OCI-LY7 (cell line): ENCODE measurements around the gene SLC25A45. TPM values are rescaled to one million over a fixed set of nuclear protein-coding genes. Genes with fewer than 3 reads are reported as not detected.
A peak's percentile ranks its signal among the peaks of the same experiment; 100 is the strongest.

Experiments used
- BruUV-seq: library from RNA; stranded (reverse); fragments of 400-500 nt; replicated peaks from 2 replicates; lab custom pipeline; 2021; lab: Mats Ljungman, UMichigan
- CTCF ChIA-PET: fragments of 300-600 bp; sonication (Branson Sonifier 250); formaldehyde crosslinking; loops from one replicate; lab custom pipeline; 2022; ENCODE audit warnings: antibody characterized with exemption; ENCODE audit not compliant: unreplicated experiment; lab: Charles Lee
- POLR2A ChIA-PET: fragments of 300-600 bp; sonication (Branson Sonifier 250); formaldehyde crosslinking; loops from one replicate; lab custom pipeline; 2022; ENCODE audit warnings: antibody characterized with exemption; lab: Charles Lee
- DNase-seq: peaks from one replicate; pipeline ENCODE4 v3.0.0-alpha.2; 2015; ENCODE audit warnings: low spot score
- H2AFZ ChIP-seq: fragments of 200-600 bp; sonication (generic), shearing (Covaris generic); 2 replicates; pipeline ENCODE4 v1.6.1; 2014; ENCODE audit warnings: mild to moderate bottlenecking, antibody characterized with exemption, low read length, moderate library complexity
- H3K27ac ChIP-seq: fragments of 200-600 bp; sonication (generic); 2 replicates; pipeline ENCODE4 v1.5.1; 2014; ENCODE audit warnings: mixed run types, low read depth, mild to moderate bottlenecking, moderate library complexity, low read length, inconsistent platforms; ENCODE audit not compliant: poor library complexity, severe bottlenecking
- H3K36me3 ChIP-seq: fragments of 200-600 bp; sonication (generic); 2 replicates; pipeline ENCODE4 v1.6.1; 2014; ENCODE audit warnings: mild to moderate bottlenecking, antibody characterized with exemption, low read length, moderate library complexity, mixed read lengths; ENCODE audit not compliant: insufficient read depth
- H3K4me1 ChIP-seq: fragments of 200-600 bp; sonication (generic); 2 replicates; pipeline ENCODE4 v1.5.1; 2014; ENCODE audit warnings: mild to moderate bottlenecking, low read length; ENCODE audit not compliant: insufficient read depth, poor library complexity, severe bottlenecking
- H3K4me2 ChIP-seq: fragments of 200-600 bp; sonication (generic); 2 replicates; pipeline ENCODE4 v1.6.1; 2014; ENCODE audit warnings: mild to moderate bottlenecking, low read length
- H3K4me3 ChIP-seq: fragments of 200-600 bp; sonication (generic); 2 replicates; pipeline ENCODE4 v1.5.1; 2014; ENCODE audit warnings: mild to moderate bottlenecking, low read depth, low read length; ENCODE audit not compliant: poor library complexity, severe bottlenecking
- H3K79me2 ChIP-seq: fragments of 200-600 bp; sonication (generic); 2 replicates; pipeline ENCODE4 v1.6.1; 2016; ENCODE audit warnings: low read depth, mild to moderate bottlenecking, low read length, moderate library complexity, mixed read lengths; ENCODE audit not compliant: insufficient read depth
- H3K9me2 ChIP-seq: fragments of 200-600 bp; sonication (generic); 2 replicates; pipeline ENCODE4 v1.6.1; 2016; ENCODE audit warnings: mild to moderate bottlenecking, low read length, mixed read lengths; ENCODE audit not compliant: insufficient read depth
- H3K9me3 ChIP-seq: fragments of 200-600 bp; sonication (generic); 2 replicates; pipeline ENCODE4 v1.6.1; 2014; ENCODE audit warnings: mild to moderate bottlenecking, mixed run types, low read length, mixed read lengths
- H4K20me1 ChIP-seq: fragments of 200-600 bp; sonication (generic); 2 replicates; pipeline ENCODE4 v1.6.1; 2014; ENCODE audit warnings: mild to moderate bottlenecking, antibody characterized with exemption, low read length, moderate library complexity, mixed read lengths; ENCODE audit not compliant: insufficient read depth
- CTCF ChIP-seq: fragments of 200-600 bp; sonication (generic); conservative IDR thresholded peaks from 2 replicates; pipeline ENCODE4 v1.5.1; 2014; ENCODE audit warnings: mild to moderate bottlenecking, antibody characterized with exemption, low read length, moderate library complexity, mixed read lengths
- EZH2phosphoT487 ChIP-seq: fragments of 200-600 bp; sonication (generic); IDR thresholded peaks from 2 replicates; pipeline ENCODE4 v1.6.1; 2018; ENCODE audit warnings: low read depth, borderline replicate concordance, mild to moderate bottlenecking, mixed run types, antibody characterized with exemption, low read length, moderate library complexity, mixed read lengths
- intact Hi-C: fragments of 100-400 bp; cut with micrococcal nuclease; formaldehyde crosslinking; loops from one replicate; pipeline ENCODE4 v1.10.0; 2022; ENCODE audit not compliant: unreplicated experiment
- total RNA-seq, 2 experiments: library from RNA; depleted of rRNA in 1 of 2; stranded (reverse); fragments of >200 nt in 1 of 2; shearing (Covaris generic) in 1 of 2; gene quantifications; 2 replicates each; pipeline ENCODE4 v1.2.3, GENCODE V29; 2014 to 2022

Gene SLC25A45
- total RNA-seq, 2 experiments from 2014 or later: 7.0 to 20.7 TPM

GRCh38 chr11:65355013-65355775 is 27.3 kb downstream of the SLC25A45 start:
- intact Hi-C loops: no loop called here
- peak overlapping the region; percentile 73 for H3K4me3 ChIP-seq
- CTCF ChIA-PET: interaction anchor here (0.9 kb wide), 1 partner anchor 22 kb away, joined by 5 read pairs; the partner anchor contains the start of gene DPF2
- peak; percentile 57 for DNase-seq
- POLR2A ChIA-PET: interaction anchor here (1.4 kb wide), 1 partner anchor 22 kb away, joined by 4 read pairs; the partner anchor contains the start of gene DPF2
- no peaks in the 10 kb centered on the region for H3K9me2 ChIP-seq
- BruUV-seq: no TSS peak
- H4K20me1 ChIP-seq: no peaks in the 10 kb centered on the region
- TF ChIP-seq EZH2phosphoT487: no peak
- no peak for TF ChIP-seq CTCF
- H3K4me1 ChIP-seq: peaks cover 10% of the 10 kb centered on the region
- H3K36me3 ChIP-seq: peaks cover 29% of the 10 kb centered on the region
- no peak overlapping the region for H3K27ac ChIP-seq
- peak overlapping the region; percentile 76 for H2AFZ ChIP-seq
- H3K4me2 ChIP-seq: peak overlapping the region; percentile 84
- H3K9me3 ChIP-seq: no peaks in the 10 kb centered on the region
- no peaks in the 10 kb centered on the region for H3K79me2 ChIP-seq

- Histone ChIP-seq H3K4me2 (peak within 1 kb of the TSS; percentile 84), H3K4me1 (peaks cover 10% of the 10 kb centered on the region), H3K36me3 (peaks cover 35% of the 10 kb centered on the region), H3K27ac (no peak within 1 kb of the TSS), H4K20me1 (no peaks in the 10 kb centered on the region), H3K9me3 (no peaks in the 10 kb centered on the region), H3K4me3 (peak within 1 kb of the TSS; percentile 73), H3K79me2 (no peaks in the 10 kb centered on the region), H3K9me2 (no peaks in the 10 kb centered on the region), H2AFZ (peak within 1 kb of the TSS; percentile 76)
- intact Hi-C loops: no loop called here
- no peak for TF ChIP-seq EZH2phosphoT487
- TF ChIP-seq CTCF: 0 out of 2 replicates have a peak, but pooled peaks have one; percentile 14
- peak; percentile 98 for DNase-seq
- POLR2A ChIA-PET: no interaction called here
- no TSS peak for BruUV-seq
- CTCF ChIA-PET: no interaction called here
Observed at GRCh38 chr11:65354265-65355012, 28.0 kb downstream of the SLC25A45 start, which contains the start of gene TIGD3. TIGD3 (plus strand) TSS chr11:65354751; CDS start chr11:65355809, 1,058 bp downstream.
